ENCODE data around the gene ARF4. TPM values are rescaled to one million over a fixed set of nuclear protein-coding genes. Genes with fewer than 3 reads are reported as not detected.

The ARF4 gene
- total RNA-seq, 1 experiment from 2014 or later = 117 TPM

DNA sequence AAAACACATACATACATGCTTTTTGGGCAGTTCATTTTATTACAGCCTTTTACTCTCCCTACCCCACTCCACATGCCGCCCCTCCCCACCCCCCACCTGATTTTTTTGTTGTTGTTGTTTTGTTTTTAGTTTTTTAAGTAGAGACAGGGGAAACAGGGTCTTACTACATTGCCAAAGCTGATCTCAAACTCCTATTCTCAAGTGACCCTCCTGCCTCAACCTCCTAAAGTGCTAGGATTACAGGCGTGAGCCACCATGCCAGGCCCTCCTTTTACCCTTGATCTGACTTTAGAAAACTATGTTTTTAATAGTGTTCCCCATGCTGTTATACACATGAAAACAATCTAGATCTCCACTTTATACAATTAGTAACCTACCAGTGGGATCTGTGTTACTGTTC is 26.3 kb downstream of the ARF4 start:
- H3K27me3 Mint-ChIP-seq (ENCODE audit: low read depth) = no peaks in the 10 kb centered on the region

More for the DNA sequence above, 26.3 kb downstream of the ARF4 start:
- Mint-ChIP-seq H3K4me1 (0 out of 2 replicates have a peak, but pooled peaks cover 2% of the 10 kb centered on the region), H3K9me3 (no peaks in the 10 kb centered on the region), H3K27ac (no peak overlapping the region), H3K36me3 (peaks cover 40% of the 10 kb centered on the region), H3K4me3 (no peak overlapping the region)
- ChIA-PET POLR2A (interaction anchor here (0.7 kb wide), 1 partner anchor 16 kb away, joined by 6 read pairs; no protein-coding TSS in a partner anchor), CTCF (no interaction called here)
- DNase-seq (ENCODE audit: low spot score) = no peak
- TF ChIP-seq, protein P1, sequence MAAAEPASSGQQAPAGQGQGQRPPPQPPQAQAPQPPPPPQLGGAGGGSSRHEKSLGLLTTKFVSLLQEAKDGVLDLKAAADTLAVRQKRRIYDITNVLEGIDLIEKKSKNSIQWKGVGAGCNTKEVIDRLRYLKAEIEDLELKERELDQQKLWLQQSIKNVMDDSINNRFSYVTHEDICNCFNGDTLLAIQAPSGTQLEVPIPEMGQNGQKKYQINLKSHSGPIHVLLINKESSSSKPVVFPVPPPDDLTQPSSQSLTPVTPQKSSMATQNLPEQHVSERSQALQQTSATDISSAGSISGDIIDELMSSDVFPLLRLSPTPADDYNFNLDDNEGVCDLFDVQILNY (CRISPR knock-in tag; IDR thresholded peaks at IDR 0.05) = no peak
- TF ChIP-seq ELF4 (CRISPR knock-in tag; IDR thresholded peaks at IDR 0.05; ENCODE audit: low read depth) = no peak
- no peak for TF ChIP-seq NFYB (CRISPR knock-in tag; conservative IDR thresholded peaks at IDR 0.05; ENCODE audit: low read depth)
- no peak for TF ChIP-seq NFE2L1 (CRISPR knock-in tag; IDR thresholded peaks at IDR 0.05)
- TF ChIP-seq, protein P2, sequence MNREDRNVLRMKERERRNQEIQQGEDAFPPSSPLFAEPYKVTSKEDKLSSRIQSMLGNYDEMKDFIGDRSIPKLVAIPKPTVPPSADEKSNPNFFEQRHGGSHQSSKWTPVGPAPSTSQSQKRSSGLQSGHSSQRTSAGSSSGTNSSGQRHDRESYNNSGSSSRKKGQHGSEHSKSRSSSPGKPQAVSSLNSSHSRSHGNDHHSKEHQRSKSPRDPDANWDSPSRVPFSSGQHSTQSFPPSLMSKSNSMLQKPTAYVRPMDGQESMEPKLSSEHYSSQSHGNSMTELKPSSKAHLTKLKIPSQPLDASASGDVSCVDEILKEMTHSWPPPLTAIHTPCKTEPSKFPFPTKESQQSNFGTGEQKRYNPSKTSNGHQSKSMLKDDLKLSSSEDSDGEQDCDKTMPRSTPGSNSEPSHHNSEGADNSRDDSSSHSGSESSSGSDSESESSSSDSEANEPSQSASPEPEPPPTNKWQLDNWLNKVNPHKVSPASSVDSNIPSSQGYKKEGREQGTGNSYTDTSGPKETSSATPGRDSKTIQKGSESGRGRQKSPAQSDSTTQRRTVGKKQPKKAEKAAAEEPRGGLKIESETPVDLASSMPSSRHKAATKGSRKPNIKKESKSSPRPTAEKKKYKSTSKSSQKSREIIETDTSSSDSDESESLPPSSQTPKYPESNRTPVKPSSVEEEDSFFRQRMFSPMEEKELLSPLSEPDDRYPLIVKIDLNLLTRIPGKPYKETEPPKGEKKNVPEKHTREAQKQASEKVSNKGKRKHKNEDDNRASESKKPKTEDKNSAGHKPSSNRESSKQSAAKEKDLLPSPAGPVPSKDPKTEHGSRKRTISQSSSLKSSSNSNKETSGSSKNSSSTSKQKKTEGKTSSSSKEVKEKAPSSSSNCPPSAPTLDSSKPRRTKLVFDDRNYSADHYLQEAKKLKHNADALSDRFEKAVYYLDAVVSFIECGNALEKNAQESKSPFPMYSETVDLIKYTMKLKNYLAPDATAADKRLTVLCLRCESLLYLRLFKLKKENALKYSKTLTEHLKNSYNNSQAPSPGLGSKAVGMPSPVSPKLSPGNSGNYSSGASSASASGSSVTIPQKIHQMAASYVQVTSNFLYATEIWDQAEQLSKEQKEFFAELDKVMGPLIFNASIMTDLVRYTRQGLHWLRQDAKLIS (CRISPR knock-in tag; IDR thresholded peaks at IDR 0.05; ENCODE audit: borderline replicate concordance) = no peak
- no peak for TF ChIP-seq RORB (CRISPR knock-in tag; IDR thresholded peaks at IDR 0.05)
- no peak for TF ChIP-seq NR2C2 (CRISPR knock-in tag; IDR thresholded peaks at IDR 0.05)
- TF ChIP-seq ZNF416 (CRISPR knock-in tag; IDR thresholded peaks at IDR 0.05) = no peak
- no peak for TF ChIP-seq ZNF232 (CRISPR knock-in tag; IDR thresholded peaks at IDR 0.05)
- TF ChIP-seq MXD4 (CRISPR knock-in tag; IDR thresholded peaks at IDR 0.05; ENCODE audit: borderline replicate concordance) = no peak
- TF ChIP-seq, protein P3, sequence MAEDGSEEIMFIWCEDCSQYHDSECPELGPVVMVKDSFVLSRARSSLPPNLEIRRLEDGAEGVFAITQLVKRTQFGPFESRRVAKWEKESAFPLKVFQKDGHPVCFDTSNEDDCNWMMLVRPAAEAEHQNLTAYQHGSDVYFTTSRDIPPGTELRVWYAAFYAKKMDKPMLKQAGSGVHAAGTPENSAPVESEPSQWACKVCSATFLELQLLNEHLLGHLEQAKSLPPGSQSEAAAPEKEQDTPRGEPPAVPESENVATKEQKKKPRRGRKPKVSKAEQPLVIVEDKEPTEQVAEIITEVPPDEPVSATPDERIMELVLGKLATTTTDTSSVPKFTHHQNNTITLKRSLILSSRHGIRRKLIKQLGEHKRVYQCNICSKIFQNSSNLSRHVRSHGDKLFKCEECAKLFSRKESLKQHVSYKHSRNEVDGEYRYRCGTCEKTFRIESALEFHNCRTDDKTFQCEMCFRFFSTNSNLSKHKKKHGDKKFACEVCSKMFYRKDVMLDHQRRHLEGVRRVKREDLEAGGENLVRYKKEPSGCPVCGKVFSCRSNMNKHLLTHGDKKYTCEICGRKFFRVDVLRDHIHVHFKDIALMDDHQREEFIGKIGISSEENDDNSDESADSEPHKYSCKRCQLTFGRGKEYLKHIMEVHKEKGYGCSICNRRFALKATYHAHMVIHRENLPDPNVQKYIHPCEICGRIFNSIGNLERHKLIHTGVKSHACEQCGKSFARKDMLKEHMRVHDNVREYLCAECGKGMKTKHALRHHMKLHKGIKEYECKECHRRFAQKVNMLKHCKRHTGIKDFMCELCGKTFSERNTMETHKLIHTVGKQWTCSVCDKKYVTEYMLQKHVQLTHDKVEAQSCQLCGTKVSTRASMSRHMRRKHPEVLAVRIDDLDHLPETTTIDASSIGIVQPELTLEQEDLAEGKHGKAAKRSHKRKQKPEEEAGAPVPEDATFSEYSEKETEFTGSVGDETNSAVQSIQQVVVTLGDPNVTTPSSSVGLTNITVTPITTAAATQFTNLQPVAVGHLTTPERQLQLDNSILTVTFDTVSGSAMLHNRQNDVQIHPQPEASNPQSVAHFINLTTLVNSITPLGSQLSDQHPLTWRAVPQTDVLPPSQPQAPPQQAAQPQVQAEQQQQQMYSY (CRISPR knock-in tag; IDR thresholded peaks at IDR 0.05) = no peak
- no peak for TF ChIP-seq TP53 (CRISPR knock-in tag; IDR thresholded peaks at IDR 0.05)
- TF ChIP-seq, protein P4, sequence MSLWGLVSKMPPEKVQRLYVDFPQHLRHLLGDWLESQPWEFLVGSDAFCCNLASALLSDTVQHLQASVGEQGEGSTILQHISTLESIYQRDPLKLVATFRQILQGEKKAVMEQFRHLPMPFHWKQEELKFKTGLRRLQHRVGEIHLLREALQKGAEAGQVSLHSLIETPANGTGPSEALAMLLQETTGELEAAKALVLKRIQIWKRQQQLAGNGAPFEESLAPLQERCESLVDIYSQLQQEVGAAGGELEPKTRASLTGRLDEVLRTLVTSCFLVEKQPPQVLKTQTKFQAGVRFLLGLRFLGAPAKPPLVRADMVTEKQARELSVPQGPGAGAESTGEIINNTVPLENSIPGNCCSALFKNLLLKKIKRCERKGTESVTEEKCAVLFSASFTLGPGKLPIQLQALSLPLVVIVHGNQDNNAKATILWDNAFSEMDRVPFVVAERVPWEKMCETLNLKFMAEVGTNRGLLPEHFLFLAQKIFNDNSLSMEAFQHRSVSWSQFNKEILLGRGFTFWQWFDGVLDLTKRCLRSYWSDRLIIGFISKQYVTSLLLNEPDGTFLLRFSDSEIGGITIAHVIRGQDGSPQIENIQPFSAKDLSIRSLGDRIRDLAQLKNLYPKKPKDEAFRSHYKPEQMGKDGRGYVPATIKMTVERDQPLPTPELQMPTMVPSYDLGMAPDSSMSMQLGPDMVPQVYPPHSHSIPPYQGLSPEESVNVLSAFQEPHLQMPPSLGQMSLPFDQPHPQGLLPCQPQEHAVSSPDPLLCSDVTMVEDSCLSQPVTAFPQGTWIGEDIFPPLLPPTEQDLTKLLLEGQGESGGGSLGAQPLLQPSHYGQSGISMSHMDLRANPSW (CRISPR knock-in tag; conservative IDR thresholded peaks at IDR 0.05; ENCODE audit: low read depth) = no peak
- TF ChIP-seq, protein P5, sequence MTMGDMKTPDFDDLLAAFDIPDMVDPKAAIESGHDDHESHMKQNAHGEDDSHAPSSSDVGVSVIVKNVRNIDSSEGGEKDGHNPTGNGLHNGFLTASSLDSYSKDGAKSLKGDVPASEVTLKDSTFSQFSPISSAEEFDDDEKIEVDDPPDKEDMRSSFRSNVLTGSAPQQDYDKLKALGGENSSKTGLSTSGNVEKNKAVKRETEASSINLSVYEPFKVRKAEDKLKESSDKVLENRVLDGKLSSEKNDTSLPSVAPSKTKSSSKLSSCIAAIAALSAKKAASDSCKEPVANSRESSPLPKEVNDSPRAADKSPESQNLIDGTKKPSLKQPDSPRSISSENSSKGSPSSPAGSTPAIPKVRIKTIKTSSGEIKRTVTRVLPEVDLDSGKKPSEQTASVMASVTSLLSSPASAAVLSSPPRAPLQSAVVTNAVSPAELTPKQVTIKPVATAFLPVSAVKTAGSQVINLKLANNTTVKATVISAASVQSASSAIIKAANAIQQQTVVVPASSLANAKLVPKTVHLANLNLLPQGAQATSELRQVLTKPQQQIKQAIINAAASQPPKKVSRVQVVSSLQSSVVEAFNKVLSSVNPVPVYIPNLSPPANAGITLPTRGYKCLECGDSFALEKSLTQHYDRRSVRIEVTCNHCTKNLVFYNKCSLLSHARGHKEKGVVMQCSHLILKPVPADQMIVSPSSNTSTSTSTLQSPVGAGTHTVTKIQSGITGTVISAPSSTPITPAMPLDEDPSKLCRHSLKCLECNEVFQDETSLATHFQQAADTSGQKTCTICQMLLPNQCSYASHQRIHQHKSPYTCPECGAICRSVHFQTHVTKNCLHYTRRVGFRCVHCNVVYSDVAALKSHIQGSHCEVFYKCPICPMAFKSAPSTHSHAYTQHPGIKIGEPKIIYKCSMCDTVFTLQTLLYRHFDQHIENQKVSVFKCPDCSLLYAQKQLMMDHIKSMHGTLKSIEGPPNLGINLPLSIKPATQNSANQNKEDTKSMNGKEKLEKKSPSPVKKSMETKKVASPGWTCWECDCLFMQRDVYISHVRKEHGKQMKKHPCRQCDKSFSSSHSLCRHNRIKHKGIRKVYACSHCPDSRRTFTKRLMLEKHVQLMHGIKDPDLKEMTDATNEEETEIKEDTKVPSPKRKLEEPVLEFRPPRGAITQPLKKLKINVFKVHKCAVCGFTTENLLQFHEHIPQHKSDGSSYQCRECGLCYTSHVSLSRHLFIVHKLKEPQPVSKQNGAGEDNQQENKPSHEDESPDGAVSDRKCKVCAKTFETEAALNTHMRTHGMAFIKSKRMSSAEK (CRISPR knock-in tag; IDR thresholded peaks at IDR 0.05; ENCODE audit: borderline replicate concordance) = no peak
- no peak for TF ChIP-seq IRF2 (CRISPR knock-in tag; IDR thresholded peaks at IDR 0.05; ENCODE audit: borderline replicate concordance, low read depth)
- no peak for ATAC-seq

All from WTC11 (cell line).